K562 (cell line): Measurements from ENCODE around the gene NFS1. TPM values are rescaled to one million over a fixed set of nuclear protein-coding genes. Genes with fewer than 3 reads are reported as not detected.

Experiments used
- ATF3 ChIP-seq, 2 experiments: fragments of 450-650 bp in 1 of 2; sonication (generic) in 1 of 2; formaldehyde crosslinking in 1 of 2; IDR thresholded peaks in 1 of 2; conservative IDR thresholded peaks in 1 of 2; 2 replicates each; pipeline versions ENCODE4 v1.6.1 to v1.8.1; 2016 to 2023; ENCODE audit warnings: mild to moderate bottlenecking in 2 of 2, moderate library complexity in 2 of 2, inconsistent platforms in 1 of 2, missing genetic modification reagents in 1 of 2
- CLOCK ChIP-seq: fragments of 250-450 bp; sonication (Bioruptor Pico); IDR thresholded peaks from 2 replicates; pipeline ENCODE4 v1.4.0; 2020; ENCODE audit warnings: mild to moderate bottlenecking, moderate library complexity, borderline replicate concordance
- E2F3 ChIP-seq: fragments of 250-450 bp; sonication (Bioruptor Pico); IDR thresholded peaks from 2 replicates; pipeline ENCODE4 v1.4.0; 2020; ENCODE audit warnings: mild to moderate bottlenecking
- ELF1 ChIP-seq: fragments of 200-800 bp; sonication (Bioruptor generic); IDR thresholded peaks from 2 replicates; pipeline ENCODE4 v1.6.1; 2016; ENCODE audit warnings: missing genetic modification characterization, missing compliant biosample characterization
- FIP1L1 ChIP-seq: fragments of 200-400 bp; formaldehyde crosslinking; IDR thresholded peaks from 2 replicates; pipeline ENCODE4 v1.6.1; 2018; ENCODE audit warnings: mild to moderate bottlenecking, low read depth, low read length; ENCODE audit not compliant: poor library complexity, severe bottlenecking
- GABPA ChIP-seq: fragments of 200-800 bp; sonication (Bioruptor generic); conservative IDR thresholded peaks from 2 replicates; pipeline ENCODE4 v1.6.1; 2016; ENCODE audit warnings: low read depth, missing genetic modification characterization, missing compliant biosample characterization
- KDM5B ChIP-seq: fragments of 200-600 bp; sonication (generic); IDR thresholded peaks from 2 replicates; pipeline ENCODE4 v1.6.1; 2012; ENCODE audit warnings: low read depth, mild to moderate bottlenecking, moderate library complexity, low read length, control low read depth, inconsistent platforms; ENCODE audit not compliant: insufficient replicate concordance
- MAFF ChIP-seq: IDR thresholded peaks from 2 replicates; pipeline ENCODE4 v1.6.1; 2012; ENCODE audit warnings: low read length, improper control_type of control experiment
- MAZ ChIP-seq, 2 experiments: fragments of 450-650 bp in 1 of 2; sonication (generic) in 1 of 2; formaldehyde crosslinking; IDR thresholded peaks in 1 of 2; conservative IDR thresholded peaks in 1 of 2; 2 replicates each; pipeline versions ENCODE4 v1.4.0 to v1.5.0; 2020; ENCODE audit warnings: mild to moderate bottlenecking in 1 of 2, missing genetic modification reagents in 1 of 2
- MNT ChIP-seq, 2 experiments: fragments of 450-650 bp; conservative IDR thresholded peaks; 2 replicates each; pipeline ENCODE4 v1.6.1; 2017; ENCODE audit warnings: mild to moderate bottlenecking in 2 of 2, moderate library complexity in 2 of 2
- SMARCB1 ChIP-seq: IDR thresholded peaks from 2 replicates; pipeline ENCODE4 v1.6.1; 2011; ENCODE audit warnings: improper control_type of control experiment, low read depth; ENCODE audit not compliant: insufficient read length
- SMC3 ChIP-seq: conservative IDR thresholded peaks from 2 replicates; pipeline ENCODE4 v1.6.1; 2011; ENCODE audit warnings: low read depth, low read length, improper control_type of control experiment; ENCODE audit not compliant: insufficient read depth
- STAG1 ChIP-seq: sonication (generic); formaldehyde crosslinking; IDR thresholded peaks from 2 replicates; pipeline ENCODE4 v1.5.0; 2020; ENCODE audit warnings: missing genetic modification reagents, borderline replicate concordance
- U2AF2 ChIP-seq: fragments of 200-400 bp; formaldehyde crosslinking; optimal IDR thresholded peaks from 2 replicates; pipeline ENCODE3; 2017; ENCODE audit warnings: low read depth, mild to moderate bottlenecking, low read length
- ZNF12 ChIP-seq: sonication (generic); formaldehyde crosslinking; IDR thresholded peaks from 2 replicates; pipeline ENCODE4 v1.4.0; 2020; ENCODE audit warnings: mild to moderate bottlenecking, missing genetic modification reagents
- ZNF143 ChIP-seq: sonication (generic); formaldehyde crosslinking; IDR thresholded peaks from 2 replicates; pipeline ENCODE4 v1.9.0; 2022; ENCODE audit warnings: mild to moderate bottlenecking, missing genetic modification reagents
- polyA plus RNA-seq, 8 experiments: library from polyadenylated mRNA; depleted of rRNA in 4 of 8; stranded (reverse) in 5 of 8; unstranded in 3 of 8; fragments of >200 nt; fragmentation: Nextera tagmentation in 2 of 8; fragmentation: Illumina TruSeq in 1 of 8; extraction: Ambion mirVana in 2 of 8; extraction: Trizol in 1 of 8; gene quantifications; 2 replicates each; pipeline versions ENCODE4 v1.2.1 to v1.2.3, GENCODE V29; 2011 to 2014; ENCODE audit warnings: inconsistent platforms in 1 of 8, missing spikeins in 1 of 8
- total RNA-seq, 7 experiments: library from RNA; depleted of rRNA in 6 of 7; stranded (reverse); fragments of >200 nt in 6 of 7; fragmentation: Illumina TruSeq in 2 of 7; extraction: Trizol in 2 of 7; gene quantifications; 2 replicates each; pipeline versions ENCODE4 v1.2.1 to v1.2.3, GENCODE V29; 2011 to 2021; ENCODE audit warnings: low replicate concordance in 1 of 7
- TF ChIP-seq, protein P1 (sequence below): IDR thresholded peaks from 2 replicates; pipeline ENCODE4 v1.6.1; 2011; ENCODE audit warnings: borderline replicate concordance, low read depth, mild to moderate bottlenecking, moderate library complexity, low read length; ENCODE audit not compliant: insufficient read depth, poor library complexity, severe bottlenecking

The NFS1 gene
- total and polyA plus RNA-seq, 9 of the 15 experiments (the other 6 are each of a cell fraction or from before 2014, with no cell fraction given) = 11.5 to 84.8 (median 47.1) TPM

GRCh38 chr20:35741892-35742740, 43.0 kb upstream of the NFS1 start, which contains the start of gene RBM39 (continued):
- TF ChIP-seq MAZ (CRISPR knock-in tag; conservative IDR thresholded peaks at IDR 0.05 in 1 of 2, IDR thresholded peaks at IDR 0.05 in 1 of 2) (peak; percentile 82 to 92), ELF1 (tag) (no peak), KDM5B (peak; percentile 74), ZNF12 (peak; percentile 75; the same call in 1 of the 2 replicates), E2F3 (CRISPR knock-in tag) (no peak), MAFF (peak; percentile 92), FIP1L1 (peak; percentile 72), ATF3 (IDR thresholded peaks at IDR 0.05) (peak; percentile 87), ATF3 (CRISPR knock-in tag; conservative IDR thresholded peaks at IDR 0.05) (no peak; the same call in 1 of the 2 replicates), ZNF143 (CRISPR knock-in tag) (peak; percentile 48; the same call in 1 of the 2 replicates), MNT (conservative IDR thresholded peaks at IDR 0.05) (peak; percentile 78 to 82), GABPA (peak; percentile 53; the same call in 1 of the 2 replicates), SMARCB1 (no peak), SMC3 (no peak), U2AF2 (no peak), CLOCK (CRISPR knock-in tag) (no peak), STAG1 (CRISPR knock-in tag) (no peak)
- TF ChIP-seq, protein P1, sequence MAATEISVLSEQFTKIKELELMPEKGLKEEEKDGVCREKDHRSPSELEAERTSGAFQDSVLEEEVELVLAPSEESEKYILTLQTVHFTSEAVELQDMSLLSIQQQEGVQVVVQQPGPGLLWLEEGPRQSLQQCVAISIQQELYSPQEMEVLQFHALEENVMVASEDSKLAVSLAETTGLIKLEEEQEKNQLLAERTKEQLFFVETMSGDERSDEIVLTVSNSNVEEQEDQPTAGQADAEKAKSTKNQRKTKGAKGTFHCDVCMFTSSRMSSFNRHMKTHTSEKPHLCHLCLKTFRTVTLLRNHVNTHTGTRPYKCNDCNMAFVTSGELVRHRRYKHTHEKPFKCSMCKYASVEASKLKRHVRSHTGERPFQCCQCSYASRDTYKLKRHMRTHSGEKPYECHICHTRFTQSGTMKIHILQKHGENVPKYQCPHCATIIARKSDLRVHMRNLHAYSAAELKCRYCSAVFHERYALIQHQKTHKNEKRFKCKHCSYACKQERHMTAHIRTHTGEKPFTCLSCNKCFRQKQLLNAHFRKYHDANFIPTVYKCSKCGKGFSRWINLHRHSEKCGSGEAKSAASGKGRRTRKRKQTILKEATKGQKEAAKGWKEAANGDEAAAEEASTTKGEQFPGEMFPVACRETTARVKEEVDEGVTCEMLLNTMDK = peak; percentile 48
